Mesenchymal stem cell (in vitro differentiated cells and primary cell): ENCODE results near the gene FBL.

ENCODE experiments used
- DNase-seq: peaks from one replicate; pipeline ENCODE4 v3.0.0-alpha.2; 2013
- H2AFZ ChIP-seq: one replicate; pipeline ENCODE4 v1.6.1; 2013; ENCODE audit warnings: low read depth, mild to moderate bottlenecking, control low read depth, inconsistent platforms, low read length, moderate library complexity
- H2AK5ac ChIP-seq: 2 replicates; pipeline ENCODE4 v1.6.1; 2013; ENCODE audit warnings: low read length, moderate library complexity, mild to moderate bottlenecking, inconsistent platforms; ENCODE audit not compliant: severe bottlenecking
- H2BK120ac ChIP-seq: one replicate; pipeline ENCODE4 v1.6.1; 2013; ENCODE audit warnings: low read depth, mild to moderate bottlenecking, inconsistent platforms, low read length, moderate library complexity
- H2BK12ac ChIP-seq, 2 experiments: one replicate each; pipeline ENCODE4 v1.6.1; 2013; ENCODE audit warnings: inconsistent platforms in 2 of 2, low read length in 2 of 2, mild to moderate bottlenecking in 2 of 2, moderate library complexity in 2 of 2, control low read depth in 1 of 2
- H2BK15ac ChIP-seq: one replicate; pipeline ENCODE4 v1.6.1; 2013; ENCODE audit warnings: mild to moderate bottlenecking, low read depth, inconsistent platforms; ENCODE audit not compliant: poor library complexity, severe bottlenecking
- H2BK5ac ChIP-seq: 2 replicates; pipeline ENCODE4 v1.6.1; 2013; ENCODE audit warnings: low read depth, mild to moderate bottlenecking, low read length, control low read depth, inconsistent platforms; ENCODE audit not compliant: poor library complexity, severe bottlenecking
- H3K14ac ChIP-seq, 2 experiments: one replicate each; pipeline ENCODE4 v1.6.1; 2013; ENCODE audit warnings: inconsistent platforms in 2 of 2, low read length in 2 of 2, control low read depth in 1 of 2, mild to moderate bottlenecking in 1 of 2, moderate library complexity in 1 of 2
- H3K18ac ChIP-seq, 2 experiments: one replicate each; pipeline ENCODE4 v1.6.1; 2013; ENCODE audit warnings: inconsistent platforms in 2 of 2, low read length in 2 of 2, control low read depth in 1 of 2, low read depth in 1 of 2, mild to moderate bottlenecking in 1 of 2
- H3K23ac ChIP-seq, 2 experiments: one replicate each; pipeline ENCODE4 v1.6.1; 2013; ENCODE audit warnings: inconsistent platforms in 2 of 2, low read length in 2 of 2, mild to moderate bottlenecking in 2 of 2, moderate library complexity in 2 of 2, control low read depth in 1 of 2
- H3K27ac ChIP-seq: 2 replicates; pipeline ENCODE4 v1.5.1; 2013; ENCODE audit warnings: mild to moderate bottlenecking, moderate library complexity, low read length, control low read depth, inconsistent platforms; ENCODE audit not compliant: poor library complexity, severe bottlenecking
- H3K27me3 ChIP-seq, 2 experiments: 2 replicates each; pipeline versions ENCODE4 v1.6.1 to v1.7.0; 2013; ENCODE audit warnings: low read length in 2 of 2, mild to moderate bottlenecking in 2 of 2, moderate library complexity in 2 of 2, control low read depth in 1 of 2, inconsistent platforms in 1 of 2; ENCODE audit not compliant: control insufficient read depth in 1 of 2, insufficient read depth in 1 of 2
- H3K36me3 ChIP-seq, 2 experiments: 2 replicates each; pipeline versions ENCODE4 v1.6.1 to v1.7.0; 2013; ENCODE audit warnings: low read length in 2 of 2, control low read depth in 1 of 2, inconsistent platforms in 1 of 2, low read depth in 1 of 2, mild to moderate bottlenecking in 1 of 2; ENCODE audit not compliant: insufficient read depth in 2 of 2, control insufficient read depth in 1 of 2
- H3K4ac ChIP-seq, 2 experiments: one replicate each; pipeline ENCODE4 v1.6.1; 2013; ENCODE audit warnings: inconsistent platforms in 2 of 2, low read length in 2 of 2, mild to moderate bottlenecking in 2 of 2, moderate library complexity in 2 of 2, control low read depth in 1 of 2, low read depth in 1 of 2
- H3K4me1 ChIP-seq: 2 replicates; pipeline ENCODE4 v1.6.1; 2013; ENCODE audit warnings: low read depth, low read length, control low read depth; ENCODE audit not compliant: control insufficient read depth, insufficient read depth
- H3K4me2 ChIP-seq: 2 replicates; pipeline ENCODE4 v1.6.1; 2013; ENCODE audit warnings: low read length, mild to moderate bottlenecking, inconsistent platforms; ENCODE audit not compliant: poor library complexity, severe bottlenecking
- H3K4me3 ChIP-seq, 2 experiments: 2 replicates each; pipeline versions ENCODE4 v1.5.1 to v1.7.0; 2013; ENCODE audit warnings: low read length in 2 of 2, mild to moderate bottlenecking in 2 of 2, control low read depth in 1 of 2, low read depth in 1 of 2; ENCODE audit not compliant: insufficient read depth in 1 of 2
- H3K79me1 ChIP-seq: replicated peaks from 2 replicates; pipeline ENCODE4 v1.6.1; 2013; ENCODE audit warnings: mild to moderate bottlenecking, control low read depth, low read length, inconsistent platforms; ENCODE audit not compliant: poor library complexity, severe bottlenecking
- H3K9ac ChIP-seq: 2 replicates; pipeline ENCODE4 v1.7.0; 2013; ENCODE audit warnings: mild to moderate bottlenecking, low read length, moderate library complexity
- H3K9me3 ChIP-seq: 2 replicates; pipeline ENCODE4 v1.7.0; 2013; ENCODE audit warnings: mild to moderate bottlenecking, low read length; ENCODE audit not compliant: control insufficient read depth
- H4K8ac ChIP-seq: one replicate; pipeline ENCODE4 v1.6.1; 2013; ENCODE audit warnings: inconsistent platforms, mild to moderate bottlenecking, low read length, moderate library complexity
- H4K91ac ChIP-seq: one replicate; pipeline ENCODE4 v1.6.1; 2013; ENCODE audit warnings: mild to moderate bottlenecking, low read length, inconsistent platforms
- WGBS: methylation state at CpG from one replicate; pipeline ENCODE4 v1.1.7; 2013; ENCODE audit warnings: mixed read lengths; 5-methylcytosine and 5-hydroxymethylcytosine counted together

FBL gene

GRCh38 chr19:39843919-39844793 lies 2.0 kb downstream of the FBL start:
- Histone ChIP-seq H3K9ac (peak overlapping the region; percentile 94), H3K27ac (no peak overlapping the region), H2AK5ac (no peak overlapping the region), H3K36me3 (peaks cover 10 to 15% of the 10 kb centered on the region in 2 experiments), H2BK5ac (no peak overlapping the region), H3K27me3 (peaks cover 0 to under 1% of the 10 kb centered on the region in 2 experiments), H3K9me3 (no peaks in the 10 kb centered on the region), H3K79me1 (peaks cover 14% of the 10 kb centered on the region), H3K18ac (no peak overlapping the region), H3K14ac (no peak overlapping the region), H3K23ac (no peak overlapping the region), H2BK120ac (no peak overlapping the region), H4K8ac (no peak overlapping the region), H3K4me1 (peaks cover 16% of the 10 kb centered on the region), H3K4me3 (peak overlapping the region in 1 of 2 experiments; percentile 96), H3K4me2 (no peak overlapping the region), H2AFZ (no peak overlapping the region), H4K91ac (no peak overlapping the region), H2BK12ac (no peak overlapping the region), H3K4ac (no peak overlapping the region), H2BK15ac (no peak overlapping the region)
- peak; percentile 69 for DNase-seq
- WGBS = 79% methylated on average over 3 of the region's 4 CpGs

- H3K23ac ChIP-seq = no peak overlapping the region
- peaks cover 25% of the 10 kb centered on the region for H3K79me1 ChIP-seq
- no peak overlapping the region for H2BK120ac ChIP-seq
- H2BK12ac ChIP-seq = peak overlapping the region in 1 of 2 experiments; percentile 21
- peak overlapping the region; percentile 51 for H4K8ac ChIP-seq
- H3K4ac ChIP-seq = peak overlapping the region in 1 of 2 experiments; percentile 27
- H3K14ac ChIP-seq = no peak overlapping the region
- H3K9ac ChIP-seq = peak overlapping the region; percentile 86
- H3K4me1 ChIP-seq = peaks cover 16% of the 10 kb centered on the region
- H3K36me3 ChIP-seq = peaks cover 23 to 24% of the 10 kb centered on the region in 2 experiments
- no peak overlapping the region for H3K4me2 ChIP-seq
- H3K27ac ChIP-seq = no peak overlapping the region
- H4K91ac ChIP-seq = no peak overlapping the region
- no peak for DNase-seq
- H2AFZ ChIP-seq = no peak overlapping the region
- H3K18ac ChIP-seq = no peak overlapping the region
- H3K9me3 ChIP-seq = no peaks in the 10 kb centered on the region
- no peak overlapping the region for H2BK5ac ChIP-seq
- 92% methylated on average over 7 of the region's 7 CpGs for WGBS
- peak overlapping the region in 1 of 2 experiments; percentile 76 for H3K4me3 ChIP-seq
- no peak overlapping the region for H2BK15ac ChIP-seq
- peak overlapping the region; percentile 35 for H2AK5ac ChIP-seq
- no peaks in the 10 kb centered on the region for H3K27me3 ChIP-seq
Observed at GRCh38 chr19:39842693-39843435, 3.3 kb downstream of the FBL start.

GRCh38 chr19:39841041-39841440 lies 5.1 kb downstream of the FBL start:
- H3K18ac ChIP-seq = no peak overlapping the region
- no peak overlapping the region for H3K27ac ChIP-seq
- peaks cover 31% of the 10 kb centered on the region for H3K79me1 ChIP-seq
- H3K4me1 ChIP-seq = peaks cover 13% of the 10 kb centered on the region
- DNase-seq = no peak
- no peak overlapping the region for H2BK120ac ChIP-seq
- no peak overlapping the region for H3K4me2 ChIP-seq
- H3K4me3 ChIP-seq = no peak overlapping the region
- no peak overlapping the region for H2BK5ac ChIP-seq
- peak overlapping the region; percentile 86 for H3K9ac ChIP-seq
- no peak overlapping the region for H2AFZ ChIP-seq
- peaks cover 38 to 41% of the 10 kb centered on the region in 2 experiments for H3K36me3 ChIP-seq
- no peak overlapping the region for H2BK15ac ChIP-seq
- H3K27me3 ChIP-seq = no peaks in the 10 kb centered on the region
- H4K91ac ChIP-seq = no peak overlapping the region
- H2BK12ac ChIP-seq = no peak overlapping the region
- H4K8ac ChIP-seq = no peak overlapping the region
- no peak overlapping the region for H2AK5ac ChIP-seq
- H3K14ac ChIP-seq = no peak overlapping the region
- WGBS = 100% methylated on average over 4 of the region's 4 CpGs
- no peak overlapping the region for H3K23ac ChIP-seq
- no peak overlapping the region for H3K4ac ChIP-seq
- H3K9me3 ChIP-seq = no peaks in the 10 kb centered on the region

- Histone ChIP-seq H3K23ac (no peak overlapping the region), H3K27me3 (no peaks in the 10 kb centered on the region), H4K8ac (no peak overlapping the region), H2BK15ac (no peak overlapping the region), H2BK120ac (no peak overlapping the region), H2BK12ac (no peak overlapping the region), H3K27ac (no peak overlapping the region), H3K9me3 (no peaks in the 10 kb centered on the region), H3K4me3 (no peak overlapping the region), H3K36me3 (peaks cover 40 to 46% of the 10 kb centered on the region in 2 experiments), H3K79me1 (peaks cover 31% of the 10 kb centered on the region), H2AK5ac (no peak overlapping the region), H3K4me1 (peaks cover 13% of the 10 kb centered on the region), H3K4me2 (no peak overlapping the region), H2BK5ac (no peak overlapping the region), H3K14ac (no peak overlapping the region), H3K4ac (no peak overlapping the region), H3K18ac (no peak overlapping the region), H3K9ac (no peak overlapping the region), H2AFZ (no peak overlapping the region), H4K91ac (no peak overlapping the region)
- WGBS = 92% methylated on average over 17 of the region's 17 CpGs
- DNase-seq = no peak
Observed at GRCh38 chr19:39840492-39840891, 5.7 kb downstream of the FBL start.
